ENCODE measurements around the gene MME.

The MME gene

DNA sequence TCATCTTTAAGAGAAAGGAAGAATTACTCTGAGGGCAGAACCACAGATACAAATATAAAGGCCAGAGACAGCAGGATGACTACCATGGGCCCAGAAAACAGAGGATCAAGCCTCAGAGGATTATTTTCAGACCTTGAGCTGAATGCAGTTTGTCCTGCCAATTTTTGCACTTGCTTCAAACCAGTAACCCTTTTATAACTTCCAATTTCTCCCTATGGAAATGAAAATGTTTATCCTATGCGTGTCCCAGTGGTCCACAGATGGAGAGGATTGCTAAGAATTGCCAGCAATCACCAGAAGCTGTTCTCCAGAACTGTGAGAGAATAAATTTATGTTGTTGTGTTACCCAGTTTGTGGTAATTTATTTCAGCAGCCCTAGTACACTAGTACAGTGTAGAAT, 26.4 kb upstream of the MME start:
- no peak overlapping the region for H3K4me3 ChIP-seq
- H3K27me3 ChIP-seq = no peaks in the 10 kb centered on the region
- TF ChIP-seq, protein P1, sequence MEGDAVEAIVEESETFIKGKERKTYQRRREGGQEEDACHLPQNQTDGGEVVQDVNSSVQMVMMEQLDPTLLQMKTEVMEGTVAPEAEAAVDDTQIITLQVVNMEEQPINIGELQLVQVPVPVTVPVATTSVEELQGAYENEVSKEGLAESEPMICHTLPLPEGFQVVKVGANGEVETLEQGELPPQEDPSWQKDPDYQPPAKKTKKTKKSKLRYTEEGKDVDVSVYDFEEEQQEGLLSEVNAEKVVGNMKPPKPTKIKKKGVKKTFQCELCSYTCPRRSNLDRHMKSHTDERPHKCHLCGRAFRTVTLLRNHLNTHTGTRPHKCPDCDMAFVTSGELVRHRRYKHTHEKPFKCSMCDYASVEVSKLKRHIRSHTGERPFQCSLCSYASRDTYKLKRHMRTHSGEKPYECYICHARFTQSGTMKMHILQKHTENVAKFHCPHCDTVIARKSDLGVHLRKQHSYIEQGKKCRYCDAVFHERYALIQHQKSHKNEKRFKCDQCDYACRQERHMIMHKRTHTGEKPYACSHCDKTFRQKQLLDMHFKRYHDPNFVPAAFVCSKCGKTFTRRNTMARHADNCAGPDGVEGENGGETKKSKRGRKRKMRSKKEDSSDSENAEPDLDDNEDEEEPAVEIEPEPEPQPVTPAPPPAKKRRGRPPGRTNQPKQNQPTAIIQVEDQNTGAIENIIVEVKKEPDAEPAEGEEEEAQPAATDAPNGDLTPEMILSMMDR (IDR thresholded peaks at IDR 0.05) = no peak
- DNase-seq = no peak
- H3K27ac ChIP-seq = no peak overlapping the region
- no peaks in the 10 kb centered on the region for H3K4me1 ChIP-seq
- intact Hi-C loops (cut with DNase I; ENCODE audit: low total_unique reads) = no loop called here
- no peaks in the 10 kb centered on the region for H3K36me3 ChIP-seq
- H3K9me3 ChIP-seq = peaks cover 0 to 8% (median 0%) of the 10 kb centered on the region in 3 donors

DNA sequence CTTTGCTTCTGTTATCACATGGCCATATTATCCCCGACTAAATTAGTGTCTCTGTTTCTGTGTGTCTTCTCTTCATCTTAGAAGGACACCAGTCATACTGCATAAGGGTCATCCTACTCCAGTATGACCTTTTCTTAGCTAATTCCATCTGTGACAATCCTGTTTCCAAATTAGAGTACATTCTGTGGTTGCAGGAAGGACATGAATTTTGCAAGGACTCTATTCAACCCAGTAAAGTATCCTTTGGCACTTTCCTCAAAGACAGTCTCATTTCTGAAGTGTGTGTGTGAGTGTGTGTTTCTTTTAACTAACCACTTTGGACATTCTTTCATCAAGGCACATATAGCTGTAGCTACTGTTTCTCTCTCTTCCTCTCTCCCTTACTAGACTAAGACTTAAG, 15.2 kb upstream of the MME start:
- Histone ChIP-seq H3K9me3 (no peaks in the 10 kb centered on the region), H3K4me3 (no peak overlapping the region), H3K27me3 (no peaks in the 10 kb centered on the region), H3K4me1 (no peaks in the 10 kb centered on the region), H3K36me3 (no peaks in the 10 kb centered on the region), H3K27ac (no peak overlapping the region)
- DNase-seq = no peak
- TF ChIP-seq, protein P1 (IDR thresholded peaks at IDR 0.05) = no peak
- intact Hi-C loops (cut with DNase I; ENCODE audit: low total_unique reads) = no loop called here

DNA sequence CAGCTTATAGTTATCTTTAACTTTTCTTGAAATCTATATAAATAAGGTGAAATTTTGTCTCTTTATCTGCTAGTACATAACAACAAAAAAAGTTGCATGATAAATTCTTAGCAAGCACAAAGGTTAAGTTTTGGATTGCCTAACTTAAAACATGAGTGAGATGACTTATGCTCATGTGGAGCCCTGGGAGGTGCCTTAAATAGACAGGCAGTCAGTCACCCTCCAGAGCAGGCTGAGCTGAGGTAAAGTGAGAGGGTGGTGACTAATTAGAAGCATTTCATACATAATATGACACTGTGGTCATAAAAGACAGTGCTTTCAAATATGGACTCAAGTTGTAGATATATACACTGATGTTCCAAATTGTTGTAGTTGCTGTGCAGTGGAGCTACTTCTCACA, 14.6 kb upstream of the MME start:
- Histone ChIP-seq H3K4me3 (no peak overlapping the region), H3K36me3 (no peaks in the 10 kb centered on the region), H3K4me1 (no peaks in the 10 kb centered on the region), H3K27ac (no peak overlapping the region), H3K9me3 (no peaks in the 10 kb centered on the region), H3K27me3 (no peaks in the 10 kb centered on the region)
- intact Hi-C loops (cut with DNase I; ENCODE audit: low total_unique reads) = no loop called here
- DNase-seq = no peak
- TF ChIP-seq, protein P1 (IDR thresholded peaks at IDR 0.05) = no peak

DNA sequence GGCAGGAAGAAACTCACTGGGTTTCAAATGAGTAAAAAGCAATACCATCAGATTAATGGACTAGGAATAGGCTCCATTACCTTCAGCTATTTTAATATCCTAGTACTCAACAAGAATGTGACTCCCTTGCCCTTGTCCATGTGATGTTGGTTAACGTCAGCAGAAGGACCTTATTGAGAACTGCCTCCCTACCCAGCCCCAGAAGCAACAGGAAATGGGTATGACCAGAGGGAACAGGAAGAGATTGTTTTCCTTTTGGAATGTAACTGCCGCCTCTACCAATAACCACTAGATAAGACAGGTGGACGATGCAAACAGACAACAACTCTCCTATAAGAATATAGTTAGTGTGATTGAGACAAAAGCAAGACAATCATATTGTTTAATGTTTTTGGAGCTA, 10.4 kb upstream of the MME start:
- intact Hi-C loops (cut with DNase I; ENCODE audit: low total_unique reads) = no loop called here
- H3K4me3 ChIP-seq = no peak overlapping the region
- H3K27me3 ChIP-seq = no peaks in the 10 kb centered on the region
- H3K27ac ChIP-seq = no peak overlapping the region
- H3K4me1 ChIP-seq = no peaks in the 10 kb centered on the region
- TF ChIP-seq, protein P1 (IDR thresholded peaks at IDR 0.05) = no peak
- no peak for DNase-seq
- H3K36me3 ChIP-seq = no peaks in the 10 kb centered on the region
- H3K9me3 ChIP-seq = no peaks in the 10 kb centered on the region

DNA sequence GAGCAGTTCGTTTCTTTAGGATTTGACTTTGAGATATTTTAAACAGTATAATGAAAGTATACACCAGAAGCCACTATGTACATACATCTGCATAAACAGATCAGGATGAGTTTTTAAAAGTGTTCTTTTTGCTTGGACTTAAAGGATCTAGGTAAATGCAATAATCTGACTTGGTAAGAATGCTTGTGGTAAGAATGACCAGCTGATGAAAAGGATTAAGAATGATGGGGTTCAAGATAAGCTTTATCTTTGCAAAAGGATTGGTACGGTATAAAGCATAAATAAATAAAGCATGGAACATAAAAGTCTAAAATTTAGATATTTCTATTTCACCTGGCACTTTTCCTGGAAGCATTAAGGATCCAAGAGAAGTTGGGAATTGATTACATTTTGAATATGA, 9.8 kb upstream of the MME start:
- H3K27me3 ChIP-seq = no peaks in the 10 kb centered on the region
- no peak for DNase-seq
- H3K36me3 ChIP-seq = no peaks in the 10 kb centered on the region
- TF ChIP-seq, protein P1 (IDR thresholded peaks at IDR 0.05) = no peak
- H3K9me3 ChIP-seq = no peaks in the 10 kb centered on the region
- H3K4me3 ChIP-seq = no peak overlapping the region
- H3K27ac ChIP-seq = no peak overlapping the region
- intact Hi-C loops (cut with DNase I; ENCODE audit: low total_unique reads) = no loop called here
- H3K4me1 ChIP-seq = no peaks in the 10 kb centered on the region

DNA sequence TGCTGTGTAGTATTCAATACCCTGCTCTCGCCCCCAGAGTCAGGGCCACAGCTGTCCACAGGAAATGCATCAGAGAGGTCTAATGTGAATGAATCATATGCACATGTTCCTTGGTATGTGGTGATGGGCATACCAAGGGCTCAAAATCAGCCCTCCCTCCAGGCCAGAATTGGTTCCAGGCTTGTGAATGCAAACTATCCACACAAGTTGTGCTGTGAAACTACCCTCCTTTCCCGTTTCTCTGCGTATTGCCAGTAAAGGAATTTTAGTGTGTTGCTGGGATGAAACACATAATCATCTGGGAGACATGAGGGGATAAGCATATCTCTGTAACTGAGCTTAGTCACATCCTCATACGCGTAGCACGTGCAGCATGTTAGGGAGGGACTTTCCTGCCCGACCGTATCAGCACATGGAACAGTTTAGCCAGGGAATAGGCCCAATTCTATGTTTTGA, 9.2 kb upstream of the MME start:
- DNase-seq = no peak
- Histone ChIP-seq H3K4me3 (no peak overlapping the region), H3K27ac (no peak overlapping the region), H3K27me3 (no peaks in the 10 kb centered on the region), H3K4me1 (no peaks in the 10 kb centered on the region), H3K9me3 (no peaks in the 10 kb centered on the region), H3K36me3 (no peaks in the 10 kb centered on the region)
- intact Hi-C loops (cut with DNase I; ENCODE audit: low total_unique reads) = no loop called here
- TF ChIP-seq, protein P1 (IDR thresholded peaks at IDR 0.05) = no peak

All from tibial artery (tissue), 4 donors.